HG02678 (cell line): ENCODE data around the gene LRRC37B.
"Not testable (repeated sequence)": the region's sequence is repeated elsewhere in the genome, so short reads cannot be mapped to it uniquely, and the experiment has no call there.

ENCODE experiments used
- ATAC-seq: cut with Tn5 transposase; IDR thresholded peaks from one replicate; pipeline ENCODE4 v1.9.1; 2021; ENCODE audit warnings: mild to moderate bottlenecking, moderate library complexity; ENCODE audit not compliant: unreplicated experiment

Gene LRRC37B

DNA sequence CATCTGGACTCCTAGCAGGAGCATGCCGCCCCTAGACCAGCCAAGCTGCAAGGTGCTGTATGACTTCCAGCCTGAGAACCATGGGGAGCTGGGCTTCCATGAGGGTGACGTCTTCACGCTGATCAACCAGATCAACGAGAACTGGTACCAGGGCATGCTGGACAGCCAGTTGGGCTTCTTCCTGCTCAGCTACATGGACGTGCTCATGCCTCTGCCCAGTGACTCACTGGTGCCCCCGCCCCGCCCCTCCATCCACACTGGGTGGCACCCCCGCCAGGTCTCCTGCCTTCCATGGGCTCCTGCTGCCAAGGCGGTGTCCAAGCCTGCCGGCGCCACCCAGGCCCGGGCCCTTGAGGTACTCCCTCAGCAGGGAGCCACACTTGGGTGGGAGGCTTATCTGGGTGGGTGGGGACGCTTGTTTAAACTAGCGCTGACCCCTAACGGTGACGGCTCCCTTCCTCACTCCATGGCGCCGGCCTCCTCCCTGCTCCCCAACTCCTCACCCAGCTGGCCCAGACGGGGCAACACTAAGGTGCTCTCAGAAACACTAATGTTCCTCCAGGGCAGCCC lies 34.2 kb downstream of the LRRC37B start:
- ATAC-seq: not testable (repeated sequence)

DNA sequence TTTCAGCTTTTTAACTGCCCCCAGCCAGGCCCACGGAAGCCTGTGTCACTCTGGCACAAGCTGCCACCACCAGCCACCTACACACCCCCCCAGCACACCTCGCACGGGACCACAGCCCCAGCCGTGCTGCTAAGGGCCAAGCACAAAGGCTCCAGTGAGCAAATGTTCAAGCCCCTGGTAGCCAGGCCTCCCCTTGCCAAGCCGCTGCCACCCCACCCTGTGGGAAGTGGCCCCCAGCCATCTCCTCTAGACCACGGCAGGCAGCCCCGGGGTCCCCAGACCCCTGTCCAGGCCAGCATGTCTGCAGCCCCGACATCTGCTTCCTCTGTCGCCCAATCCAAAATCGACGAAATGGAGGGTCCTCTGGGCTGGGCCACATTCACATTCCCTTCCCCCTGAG lies 35.1 kb downstream of the LRRC37B start:
- ATAC-seq: not testable (repeated sequence)

DNA sequence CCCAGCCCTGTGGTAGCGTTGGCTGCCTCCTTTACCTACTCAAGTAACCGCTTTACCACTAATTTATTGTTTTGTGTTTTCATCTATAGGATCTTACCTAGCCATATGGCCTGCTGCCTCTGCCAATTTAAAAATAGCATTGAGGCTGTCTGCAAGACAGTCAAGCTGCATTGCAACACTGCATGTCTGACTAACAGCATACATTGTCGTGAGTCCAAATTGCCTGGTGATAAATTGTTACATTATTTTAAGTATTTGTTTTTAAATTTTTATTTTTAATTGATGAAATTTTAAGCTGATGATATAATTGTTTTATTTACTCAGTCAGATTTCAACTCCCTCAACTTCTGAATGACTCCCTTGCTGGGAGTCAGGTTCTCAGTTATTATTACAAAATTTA lies 38.4 kb downstream of the LRRC37B start:
- ATAC-seq: not testable (repeated sequence)

DNA sequence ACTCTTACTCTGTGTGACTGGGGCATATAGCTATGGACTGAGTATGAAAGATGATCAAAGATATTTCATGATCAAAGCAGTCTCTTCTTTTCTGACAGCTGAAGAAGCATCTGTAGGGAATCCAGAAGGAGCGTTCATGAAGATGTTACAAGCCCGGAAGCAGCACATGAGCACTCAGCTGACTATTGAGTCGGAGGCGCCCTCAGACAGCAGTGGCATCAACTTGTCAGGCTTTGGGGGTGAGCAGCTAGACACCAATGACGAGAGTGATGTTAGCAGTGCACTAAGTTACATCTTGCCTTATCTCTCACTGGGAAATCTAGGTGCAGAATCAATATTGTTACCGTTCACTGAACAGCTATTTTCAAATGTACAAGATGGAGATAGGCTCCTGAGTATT lies 40.5 kb downstream of the LRRC37B start:
- not testable (repeated sequence) for ATAC-seq

DNA sequence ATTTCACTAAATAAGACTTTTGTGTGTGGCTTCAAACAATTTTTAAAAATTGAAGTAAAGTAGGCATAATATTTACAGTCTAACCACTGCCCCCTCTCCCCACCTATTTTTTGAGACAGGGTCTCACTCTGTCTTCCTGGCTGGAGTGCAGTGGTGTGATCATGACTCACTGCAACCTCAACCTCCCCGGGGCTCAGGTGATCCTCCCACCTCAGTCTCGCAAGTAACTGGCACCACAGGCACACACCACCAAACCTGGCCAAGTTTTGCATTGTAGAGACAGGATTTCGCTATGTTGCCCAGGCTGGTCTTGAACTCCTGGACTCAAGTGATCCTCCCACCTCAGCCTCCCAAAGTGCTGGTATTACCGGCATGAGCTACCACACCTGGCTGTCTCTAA lies 47.8 kb downstream of the LRRC37B start:
- ATAC-seq: not testable (repeated sequence)

DNA sequence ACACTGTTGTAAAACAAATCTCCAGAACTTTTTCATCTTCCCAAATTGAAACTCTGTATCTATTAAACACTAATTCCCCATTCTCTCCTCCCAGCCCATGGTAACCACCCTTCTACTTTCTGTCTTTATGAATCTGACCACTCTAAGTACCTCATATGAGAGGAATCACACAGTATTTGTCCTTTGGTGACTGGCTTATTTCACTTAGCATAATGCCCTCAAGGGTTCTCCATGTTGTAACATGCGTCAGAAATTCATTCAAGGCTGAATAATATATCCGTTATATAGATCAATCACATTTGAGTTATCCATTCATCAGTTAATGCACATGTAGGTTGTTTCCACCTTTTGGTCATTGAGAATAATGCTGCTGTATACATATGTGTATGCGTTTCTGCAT lies 48.2 kb downstream of the LRRC37B start:
- not testable (repeated sequence) for ATAC-seq

DNA sequence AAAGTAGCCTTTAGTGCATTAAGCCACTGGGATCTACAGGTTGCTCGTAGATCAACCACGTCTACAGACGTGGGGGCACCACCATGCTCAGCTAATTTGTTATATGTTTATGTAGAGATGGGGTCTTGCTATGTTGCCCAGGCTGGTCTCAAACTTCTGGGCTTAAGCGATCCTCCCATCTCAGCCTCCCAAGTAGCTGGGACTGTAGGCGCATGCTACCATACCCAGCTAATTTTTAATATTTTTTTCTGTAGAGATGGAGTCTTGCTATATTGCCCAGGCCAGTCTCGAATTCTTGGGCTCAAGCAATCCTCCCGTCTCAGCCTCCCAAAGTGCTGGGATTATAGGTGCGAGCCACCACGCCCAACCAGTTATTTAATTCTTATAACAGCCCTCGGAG lies 49.3 kb downstream of the LRRC37B start:
- not testable (repeated sequence) for ATAC-seq

DNA sequence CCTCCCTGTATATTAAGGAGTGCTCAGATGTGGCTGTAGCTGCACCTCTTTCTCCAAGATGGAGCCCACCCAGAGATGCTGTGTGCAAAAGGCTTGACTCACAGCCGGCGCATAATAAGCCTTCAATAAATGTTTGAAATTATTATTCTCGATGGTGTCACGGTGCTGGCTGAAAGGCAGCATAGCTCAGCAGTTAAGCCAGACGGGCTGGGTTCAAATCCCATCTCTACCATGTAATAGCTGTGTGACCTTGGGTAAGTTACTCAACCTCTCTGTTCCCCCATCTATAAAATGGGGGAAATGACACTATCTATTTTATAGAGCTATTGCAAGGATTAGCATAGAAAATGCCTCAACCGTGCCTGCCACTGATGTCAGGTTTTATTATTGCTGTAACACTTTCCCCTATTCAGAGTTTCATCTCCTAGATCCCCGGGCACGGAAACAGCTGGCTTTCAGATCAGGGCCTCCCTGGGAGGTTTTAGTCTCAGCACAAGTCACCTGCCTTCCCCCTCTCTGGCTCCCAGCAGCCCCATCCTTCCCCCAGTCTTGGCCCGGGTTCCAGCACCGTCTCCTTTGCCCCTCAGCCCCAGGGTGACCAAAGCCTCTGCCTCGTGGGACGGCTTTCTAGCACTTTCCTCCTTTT lies 50.4 kb downstream of the LRRC37B start:
- ATAC-seq: not testable (repeated sequence)

DNA sequence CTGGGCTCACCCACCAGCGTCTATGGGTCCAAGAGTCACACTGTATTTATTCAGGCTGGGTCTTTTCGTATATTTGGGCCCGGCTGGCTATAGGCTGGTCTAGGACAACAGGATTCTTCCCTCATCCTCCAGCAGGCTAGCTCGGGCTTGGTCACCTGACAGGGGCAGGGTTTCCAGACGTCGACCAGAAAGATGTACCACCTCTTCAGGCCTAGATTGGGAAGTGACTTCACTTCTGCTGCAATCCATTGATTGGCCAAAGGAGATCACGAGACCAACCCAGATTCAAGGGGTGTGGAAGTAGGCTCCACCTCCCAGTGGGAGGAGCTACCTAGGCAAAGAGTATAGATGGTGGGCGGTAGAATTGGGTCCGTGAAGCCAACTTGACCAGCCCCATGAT lies 53.5 kb downstream of the LRRC37B start:
- ATAC-seq: not testable (repeated sequence)

DNA sequence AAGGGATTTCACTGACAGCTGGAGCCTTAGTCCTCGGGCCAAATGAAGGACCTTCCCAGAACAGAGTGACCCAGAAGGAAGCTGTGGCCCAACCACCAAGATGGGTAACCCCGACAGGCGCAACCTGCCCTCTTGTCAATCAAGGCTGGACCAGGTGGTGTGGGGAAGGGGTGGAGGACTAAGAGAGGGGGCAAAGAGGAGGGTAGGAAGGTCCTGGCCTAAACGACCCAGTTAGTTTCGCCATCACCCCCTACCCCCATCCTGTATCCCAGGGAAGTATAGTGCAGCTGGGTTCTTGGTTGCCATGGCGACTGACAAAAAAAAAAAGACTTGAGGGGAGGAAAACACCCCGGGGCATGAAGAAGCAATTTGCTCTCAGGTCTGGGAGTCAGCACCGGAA lies 54.7 kb downstream of the LRRC37B start:
- not testable (repeated sequence) for ATAC-seq

DNA sequence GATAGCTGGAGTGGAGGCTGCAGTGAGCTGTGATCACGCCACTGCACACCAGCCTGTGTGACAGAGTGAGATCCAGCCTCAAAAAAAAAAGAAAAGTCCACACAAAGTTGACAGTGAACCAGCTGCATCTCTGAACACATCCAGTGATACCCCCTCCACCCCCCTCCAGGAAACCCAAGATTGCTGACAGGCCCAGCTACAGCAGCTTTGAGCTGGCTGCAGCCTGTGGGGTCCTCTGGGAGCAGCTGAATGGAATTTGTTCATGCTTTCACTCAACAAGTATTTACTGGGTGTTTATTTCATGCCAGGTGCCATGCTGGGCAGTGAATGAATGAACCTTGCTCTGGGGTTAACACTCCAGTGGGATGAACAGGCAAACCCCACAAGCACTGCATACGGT lies 56.9 kb downstream of the LRRC37B start:
- not testable (repeated sequence) for ATAC-seq

DNA sequence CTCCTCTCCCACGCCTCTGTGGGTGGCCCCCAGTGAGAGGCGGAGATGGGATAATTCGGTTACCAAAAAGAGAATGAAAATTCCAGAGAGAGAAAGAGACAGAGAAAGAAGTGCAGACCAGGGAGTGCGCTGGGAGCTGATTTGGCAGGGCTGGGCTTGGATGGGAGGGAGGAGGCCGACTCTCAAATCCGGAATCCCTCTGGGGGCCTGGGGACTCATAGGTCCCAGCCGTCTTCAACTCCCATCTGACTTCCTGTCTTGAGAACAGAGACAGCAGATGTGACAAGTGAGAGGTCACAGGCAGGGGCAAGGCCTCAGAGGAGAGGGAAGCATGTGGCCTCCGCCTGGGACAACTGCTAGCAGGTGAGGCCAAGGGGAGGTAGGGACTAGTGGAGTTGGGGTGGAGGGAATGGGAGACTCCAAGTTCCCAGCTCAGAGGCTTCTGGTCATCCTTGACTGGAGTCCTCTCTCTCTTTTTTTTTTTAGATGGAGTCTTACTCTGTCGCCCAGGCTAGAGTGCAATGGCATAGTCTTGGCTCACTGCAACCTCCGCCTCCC lies 59.0 kb downstream of the LRRC37B start:
- ATAC-seq: not testable (repeated sequence)

DNA sequence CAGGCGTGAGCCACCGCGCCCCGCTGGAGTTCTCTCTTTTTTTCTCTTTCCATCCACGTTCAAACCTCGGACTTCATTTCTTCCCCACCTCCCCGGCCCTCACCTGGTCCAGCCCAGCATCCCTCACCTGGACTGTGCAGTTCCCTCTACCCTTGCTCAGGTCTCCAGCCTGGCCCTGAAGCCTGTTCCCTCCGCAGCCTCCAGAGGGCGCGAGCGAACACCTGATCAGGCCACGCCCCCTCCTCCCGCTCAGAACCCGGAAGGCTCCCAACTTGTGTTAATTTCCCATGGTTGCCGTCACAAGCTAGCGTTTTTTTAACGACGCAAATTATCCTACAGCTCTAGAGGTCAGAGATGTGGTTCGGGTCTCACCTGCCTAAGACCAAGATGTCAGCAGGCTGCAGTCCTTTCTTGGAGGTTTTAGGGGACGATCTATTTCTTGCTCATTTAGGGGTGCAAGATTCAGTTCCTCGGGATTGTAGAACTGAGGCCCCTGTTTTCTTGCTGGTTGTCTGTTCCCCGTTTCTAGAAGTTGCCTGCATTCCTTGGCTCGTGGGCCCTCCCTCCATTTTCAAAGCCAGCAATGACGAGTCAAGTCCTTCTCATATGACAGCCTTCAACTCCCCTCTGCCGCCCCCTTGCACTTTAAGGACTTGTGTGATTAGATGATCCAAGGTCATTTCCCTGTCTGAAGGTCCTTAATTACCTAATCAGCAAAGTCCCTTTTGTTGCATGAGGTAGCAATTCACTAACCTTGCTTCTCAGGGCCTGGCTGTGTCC lies 59.9 kb downstream of the LRRC37B start:
- ATAC-seq: peak; percentile 69

DNA sequence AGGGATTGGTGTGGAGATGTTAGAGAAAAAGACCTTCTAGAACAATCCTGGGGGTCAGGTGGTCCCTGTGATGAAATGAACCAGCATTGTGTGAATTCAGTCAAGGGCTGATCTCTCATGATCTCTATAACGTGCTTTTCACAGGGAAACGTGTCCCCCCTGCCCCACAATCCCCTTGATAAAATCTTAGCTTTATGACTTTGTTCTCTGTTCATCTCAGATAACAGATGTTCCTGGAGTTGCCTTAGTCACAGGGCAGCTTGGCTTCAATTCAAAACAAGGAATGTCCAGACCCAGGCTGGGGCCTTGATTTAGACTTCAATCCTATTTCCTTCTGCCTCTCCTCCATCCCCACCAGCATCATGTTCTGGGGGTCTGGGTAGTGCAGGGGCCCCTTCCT lies 61.9 kb downstream of the LRRC37B start:
- not testable (repeated sequence) for ATAC-seq

DNA sequence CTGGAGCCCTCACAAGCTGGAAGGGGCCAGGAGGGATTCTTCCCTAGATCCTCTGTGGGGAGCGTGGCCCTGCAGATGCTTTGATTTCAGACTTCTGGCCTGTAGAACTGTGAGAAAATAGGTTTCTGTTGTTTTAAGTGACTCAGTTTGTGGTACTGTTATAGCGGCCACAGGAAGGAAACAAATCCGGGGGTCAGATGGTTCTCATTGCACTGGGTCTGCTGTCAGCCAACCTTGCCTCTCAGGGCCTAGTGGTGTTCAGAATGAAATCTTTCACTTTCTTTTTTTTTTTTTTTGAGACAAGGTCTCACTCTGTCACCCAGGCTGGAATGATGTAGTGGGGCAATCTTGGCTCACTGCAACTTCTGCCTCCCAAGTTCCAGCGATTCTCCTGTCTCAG lies 64.8 kb downstream of the LRRC37B start:
- peak; percentile 70 for ATAC-seq

DNA sequence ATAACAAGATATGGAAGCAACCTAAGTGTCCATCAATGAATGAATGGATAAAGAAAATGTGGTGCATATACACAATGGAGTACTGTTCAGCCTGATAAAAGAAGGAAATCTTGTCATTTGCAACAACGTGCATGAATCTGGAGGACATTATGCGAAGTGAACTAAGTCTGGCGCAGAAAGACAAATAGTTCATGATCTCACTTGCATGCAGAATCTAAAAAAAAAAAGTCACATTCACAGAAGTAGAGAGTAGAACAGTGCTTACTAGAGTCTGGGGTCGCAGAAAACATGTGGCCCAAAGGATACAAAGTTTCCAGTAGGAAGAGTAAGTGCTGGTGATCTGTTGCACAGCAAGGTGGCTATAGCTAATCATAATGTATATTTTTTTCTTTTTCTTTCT lies 65.9 kb downstream of the LRRC37B start:
- ATAC-seq: not testable (repeated sequence)

DNA sequence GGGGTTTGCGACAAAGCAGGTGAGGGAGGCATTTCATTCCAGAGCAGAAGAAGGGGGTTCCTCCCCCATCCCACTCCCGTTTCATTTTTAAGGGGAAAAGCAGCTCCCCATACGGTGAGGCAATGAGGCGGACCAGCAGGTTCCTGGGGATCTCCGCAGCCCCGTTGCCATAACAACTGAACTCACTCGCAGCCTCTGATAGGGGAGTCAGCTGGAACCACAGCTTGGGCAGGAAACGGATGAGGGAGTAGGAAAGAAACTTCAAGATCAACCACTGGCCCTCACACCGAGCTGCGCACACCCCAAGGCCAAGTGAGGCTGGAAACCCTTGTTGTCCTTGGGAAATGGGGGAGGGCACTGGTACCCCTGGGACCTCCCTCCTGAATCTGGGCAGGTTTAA lies 72.6 kb downstream of the LRRC37B start:
- ATAC-seq: peak; percentile 78

DNA sequence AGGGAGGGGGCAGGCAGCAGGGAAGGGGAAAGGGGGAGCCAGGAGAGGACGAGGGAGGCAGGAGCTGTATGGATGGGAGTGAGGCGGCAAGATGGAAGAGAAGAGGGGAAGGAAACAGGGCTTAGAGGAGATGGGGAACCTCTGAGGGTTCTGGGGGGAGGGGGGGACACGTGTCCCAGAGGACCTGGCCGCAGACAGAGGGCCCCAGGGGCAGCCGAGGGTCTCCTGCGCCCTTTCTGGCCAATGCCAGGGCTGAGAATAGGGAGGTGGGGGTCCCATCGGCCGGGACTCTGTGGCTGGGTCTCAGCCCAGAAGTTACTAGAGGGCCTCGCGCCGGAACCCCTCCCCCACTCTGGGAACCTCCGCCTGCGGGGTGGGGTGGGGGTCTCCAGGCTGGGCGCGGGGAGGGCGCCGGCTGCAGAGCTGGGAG lies 76.4 kb downstream of the LRRC37B start:
- not testable (repeated sequence) for ATAC-seq

DNA sequence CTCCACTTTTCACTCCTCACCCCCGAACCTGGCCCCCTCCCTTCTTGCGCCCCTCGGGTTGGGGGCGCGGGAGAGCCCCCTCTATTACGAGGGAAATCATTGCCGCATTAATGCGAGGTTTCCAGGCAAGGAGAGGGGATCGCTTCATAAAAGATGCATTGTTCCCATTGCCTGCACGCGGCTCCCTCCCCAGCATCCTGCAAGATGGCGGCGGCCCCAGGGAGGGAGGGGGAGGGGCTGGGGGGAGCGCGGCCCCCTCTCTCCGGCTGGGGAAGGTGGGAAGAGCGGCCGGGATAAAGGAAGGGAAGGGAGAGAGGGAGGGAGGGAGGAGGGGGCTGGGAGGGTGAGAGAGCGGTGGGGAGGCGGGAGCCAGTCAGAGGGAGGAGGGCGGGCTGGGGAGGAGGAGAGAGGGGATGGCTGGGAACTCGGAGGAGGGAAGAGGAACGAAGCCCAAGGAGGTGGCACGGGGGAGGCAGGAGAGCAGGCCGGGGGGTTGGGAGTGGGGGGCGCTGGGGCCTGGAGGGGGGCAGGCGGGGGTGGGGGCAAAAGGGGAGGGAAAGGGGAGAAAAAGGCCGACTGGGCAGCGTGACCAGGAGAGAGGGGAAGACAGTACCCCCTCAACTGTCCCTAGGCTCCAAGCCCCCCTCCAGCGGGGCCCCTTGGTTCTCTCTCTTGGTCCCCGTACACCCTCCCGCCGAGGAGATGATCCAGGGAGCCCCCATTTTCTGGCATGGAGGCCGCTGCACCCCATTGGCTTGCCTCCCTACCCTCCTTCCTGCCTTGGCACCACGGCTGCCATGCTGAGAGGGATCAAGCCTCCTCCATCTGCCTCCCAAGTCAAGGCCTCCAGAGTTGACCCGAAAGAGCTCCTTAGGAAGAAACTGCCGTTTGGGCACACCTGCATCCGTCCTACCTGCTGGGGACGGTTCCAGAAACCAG lies 77.1 kb downstream of the LRRC37B start:
- ATAC-seq: not testable (repeated sequence)
